ELF-1 (cell line): ENCODE results near the gene RBMS1.
"Not testable (repeated sequence)": the region's sequence is repeated elsewhere in the genome, so short reads cannot be mapped to it uniquely, and the experiment has no call there.

Experiments used
- DNase-seq: peaks from one replicate; pipeline ENCODE4 v3.0.0-alpha.2; 2016; ENCODE audit warnings: low read depth, low spot score

RBMS1 gene

GRCh38 chr2:160501370-160501769, 7.8 kb upstream of the RBMS1 start:
- DNase-seq: no peak

GRCh38 chr2:160499865-160500264, 6.3 kb upstream of the RBMS1 start:
- DNase-seq: no peak

DNA sequence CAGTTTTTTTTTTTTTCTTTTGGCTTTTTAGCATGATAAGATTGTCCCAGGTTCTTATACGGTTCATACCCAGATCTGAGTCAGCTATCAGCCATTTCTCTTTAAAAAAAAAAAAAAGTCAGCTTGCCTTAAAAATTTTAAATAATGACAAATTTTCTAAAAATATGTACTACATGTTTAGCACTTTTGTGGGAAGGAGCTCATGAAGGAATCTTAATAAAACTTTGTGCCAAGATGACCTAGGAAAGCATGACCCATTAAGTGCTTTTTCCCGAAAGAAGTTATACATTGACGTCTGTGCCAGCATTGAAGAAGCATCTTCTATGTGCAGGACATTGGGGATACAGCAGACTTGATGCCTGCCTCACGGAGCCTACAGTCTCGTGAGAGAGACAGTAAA, 4.5 kb upstream of the RBMS1 start:
- DNase-seq: no peak

- DNase-seq: peak; percentile 17
Measured at GRCh38 chr2:160494201-160494644, 616 bp upstream of the RBMS1 start.

GRCh38 chr2:160492401-160493226, 993 bp downstream of the RBMS1 start:
- peak; percentile 96 for DNase-seq

DNA sequence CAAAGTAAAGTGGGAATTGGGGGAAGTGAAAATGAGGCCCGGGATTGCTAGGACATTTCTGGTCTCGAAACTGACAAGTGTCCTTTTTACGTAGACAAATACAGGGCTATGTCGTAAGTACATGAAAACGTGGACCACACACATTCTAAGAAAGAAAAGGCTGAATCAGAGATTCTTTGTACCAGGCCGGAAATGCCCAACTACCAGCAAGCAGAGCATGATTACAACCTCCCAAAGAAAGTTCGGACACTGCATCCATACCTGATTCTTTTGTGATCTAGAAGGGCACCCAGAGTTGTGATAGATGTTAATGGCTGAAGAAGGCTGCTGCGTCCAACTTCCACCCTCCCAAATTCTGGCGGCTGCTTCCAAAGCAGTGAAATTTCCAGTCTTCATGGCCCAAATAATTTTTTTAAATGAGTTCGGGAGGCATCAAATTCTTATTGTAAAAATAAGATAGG, 1.7 kb downstream of the RBMS1 start:
- DNase-seq: peak; percentile 53

DNA sequence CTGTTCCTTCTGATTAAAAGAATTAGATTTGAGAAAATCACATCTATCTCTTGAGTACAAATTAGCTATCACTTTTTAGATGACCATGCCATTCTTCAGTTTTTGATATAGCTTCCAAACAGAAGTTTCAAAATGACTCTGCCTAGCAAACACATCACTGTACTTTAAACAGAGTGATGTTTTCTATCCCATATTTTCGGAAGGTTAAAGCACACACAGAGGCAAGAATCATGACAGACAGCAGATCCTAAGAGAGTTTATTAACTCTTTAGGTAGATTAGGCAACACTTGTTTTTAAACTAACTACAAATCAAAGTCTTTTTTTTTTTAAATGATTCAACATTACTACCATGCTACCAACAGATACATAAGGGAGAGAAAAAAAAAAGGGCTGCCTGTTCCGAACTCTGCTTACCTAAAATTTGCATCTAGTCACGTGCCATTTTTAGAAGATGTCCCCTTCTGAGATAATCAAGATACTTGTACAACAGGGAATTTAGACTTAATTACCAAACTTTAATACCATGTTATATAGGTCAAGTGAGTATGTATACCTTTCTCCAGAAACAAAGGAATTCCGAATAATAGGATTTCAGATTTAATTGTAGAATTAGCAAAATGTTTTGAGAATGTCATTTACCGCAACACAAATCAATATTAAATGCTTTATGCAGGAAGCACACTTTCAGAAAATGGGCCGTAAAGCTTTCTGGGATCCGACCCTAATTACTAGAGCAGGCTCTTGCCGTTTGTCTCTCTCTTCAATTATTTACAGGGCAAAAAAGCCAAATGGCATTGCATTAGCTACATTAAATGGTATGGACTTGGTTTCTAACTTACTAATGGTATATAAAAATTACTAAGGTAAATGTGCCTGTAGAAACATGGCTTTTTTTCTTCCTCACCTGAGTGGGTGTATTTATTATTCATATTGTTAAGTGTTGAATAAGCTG, 2.6 kb downstream of the RBMS1 start:
- no peak for DNase-seq

DNA sequence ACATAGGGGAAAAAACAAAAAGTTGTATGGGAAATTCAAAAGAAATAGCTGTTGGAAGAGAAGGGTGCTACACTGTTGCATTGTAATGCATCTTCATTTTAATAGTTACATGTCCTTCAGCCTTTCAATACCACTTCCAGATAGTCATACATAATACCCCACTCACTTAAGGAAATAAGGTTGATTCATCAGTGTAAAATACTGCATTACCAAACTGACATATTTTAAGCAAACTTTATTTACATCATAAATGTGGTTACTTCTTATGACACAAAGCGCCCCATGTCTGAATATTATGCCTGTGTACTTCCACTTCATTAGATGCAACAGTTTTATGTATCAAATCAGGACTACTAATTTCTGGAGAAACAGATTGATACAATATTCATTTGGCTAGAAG, 4.5 kb downstream of the RBMS1 start:
- no peak for DNase-seq

GRCh38 chr2:160488289-160488688, 5.3 kb downstream of the RBMS1 start:
- DNase-seq: not testable (repeated sequence)

DNA sequence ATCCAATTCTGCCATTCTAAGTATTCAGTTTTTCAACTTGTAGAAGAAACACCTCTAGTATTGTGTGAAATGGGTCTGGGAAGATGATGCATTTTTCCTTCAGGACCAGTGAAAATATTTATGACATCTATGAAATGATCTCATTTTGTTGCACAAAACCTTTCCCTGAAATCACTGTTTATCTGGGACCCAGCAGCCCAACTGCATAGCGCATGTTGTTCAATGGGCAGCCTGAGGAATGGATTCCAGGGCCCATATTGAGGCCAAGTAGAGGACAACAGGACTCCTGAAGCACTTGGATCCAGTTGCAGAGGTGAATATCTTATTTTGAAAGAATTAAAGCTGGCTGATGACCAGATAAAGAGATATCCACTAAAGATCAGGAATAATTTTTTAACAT, 7.3 kb downstream of the RBMS1 start:
- DNase-seq: no peak

GRCh38 chr2:160484859-160485520, 8.6 kb downstream of the RBMS1 start:
- no peak for DNase-seq

GRCh38 chr2:160482673-160483072, 10.9 kb downstream of the RBMS1 start:
- no peak for DNase-seq

DNA sequence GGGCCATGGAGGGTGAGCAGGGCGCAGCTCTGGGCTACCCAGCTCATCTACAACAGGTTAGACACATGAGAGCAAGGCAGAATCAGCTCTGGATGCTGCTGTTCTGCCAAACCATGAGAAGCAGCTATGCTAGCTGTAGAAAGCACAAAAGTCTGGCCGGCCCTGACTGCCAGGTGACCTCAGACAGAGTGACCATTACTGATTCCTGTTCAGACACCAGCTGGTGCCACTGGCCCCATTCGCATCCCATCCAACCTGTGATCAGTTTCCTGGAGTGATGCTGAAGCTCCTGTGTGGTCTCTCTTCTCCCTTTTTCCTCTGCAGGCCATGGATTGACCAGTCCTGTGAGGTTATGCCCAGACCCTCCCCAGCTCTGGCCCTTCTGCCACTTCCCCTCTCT, 14.3 kb downstream of the RBMS1 start:
- peak; percentile 32 for DNase-seq

- DNase-seq: no peak
Measured at GRCh38 chr2:160478660-160479059, 14.9 kb downstream of the RBMS1 start.

DNA sequence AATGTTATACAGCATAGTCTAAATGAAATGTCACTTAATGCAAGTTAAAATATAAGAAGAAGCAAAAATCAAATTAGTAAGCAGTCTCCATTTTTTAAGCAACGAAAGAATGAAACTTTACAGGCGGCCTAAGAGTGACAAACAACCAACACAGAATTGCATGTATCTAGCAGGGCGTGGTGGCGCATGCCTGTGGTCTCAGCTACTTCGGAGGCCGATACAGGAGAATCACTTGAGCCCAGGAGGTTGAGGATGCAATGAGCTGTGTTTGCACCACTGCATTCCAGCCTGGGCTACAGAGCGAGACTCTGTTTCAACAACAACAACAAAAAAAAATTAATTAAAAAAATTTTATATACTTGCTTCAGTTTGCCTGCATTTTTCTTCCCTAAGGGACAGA, 16.6 kb downstream of the RBMS1 start:
- no peak for DNase-seq

- DNase-seq: no peak
Measured at GRCh38 chr2:160474891-160475787, 18.5 kb downstream of the RBMS1 start.

GRCh38 chr2:160474319-160474645, 19.3 kb downstream of the RBMS1 start:
- DNase-seq: no peak

GRCh38 chr2:160473468-160474318, 19.9 kb downstream of the RBMS1 start:
- no peak for DNase-seq

DNA sequence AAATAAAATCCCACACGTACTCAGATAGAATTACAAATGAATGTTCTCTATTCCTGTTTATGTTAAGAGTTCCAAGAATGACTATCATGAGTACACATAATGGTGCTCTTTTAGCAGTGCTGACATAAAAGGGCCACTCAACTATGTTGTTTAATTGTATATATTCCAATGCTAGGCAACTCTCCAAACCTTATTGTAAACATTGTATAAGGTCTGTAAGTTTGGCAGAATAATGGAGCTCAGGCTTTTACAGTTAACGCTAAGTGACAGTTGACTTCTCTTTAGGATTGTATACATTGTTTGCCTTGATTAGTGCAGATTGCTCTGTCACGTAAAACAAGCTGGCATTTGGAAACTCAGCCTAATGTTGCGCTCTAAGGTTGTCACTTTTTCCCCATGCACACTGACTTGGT, 20.8 kb downstream of the RBMS1 start:
- no peak for DNase-seq

GRCh38 chr2:160471950-160472349, 21.7 kb downstream of the RBMS1 start:
- DNase-seq: no peak
